ENCODE measurements around the gene ACAP3.

ACAP3 gene

DNA sequence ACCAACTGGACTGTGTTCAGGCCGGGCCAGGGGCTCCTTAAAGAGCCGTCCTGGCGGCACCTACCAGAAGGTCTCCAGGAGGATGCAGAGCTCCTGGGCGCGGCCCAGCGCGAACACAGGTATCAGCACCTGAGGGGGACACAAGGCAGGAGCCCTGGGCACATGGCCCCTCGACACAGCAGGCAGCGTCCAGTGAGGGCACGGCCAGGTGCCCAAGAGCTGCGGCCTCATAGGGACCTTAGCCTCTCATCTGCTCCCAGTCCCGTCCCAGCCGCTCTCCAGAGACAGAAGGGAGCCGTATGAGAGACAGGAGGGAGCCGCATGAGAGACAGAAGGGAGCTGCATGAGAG, 6.5 kb upstream of the ACAP3 start:
- no peak for DNase-seq (ENCODE audit: low spot score)

DNA sequence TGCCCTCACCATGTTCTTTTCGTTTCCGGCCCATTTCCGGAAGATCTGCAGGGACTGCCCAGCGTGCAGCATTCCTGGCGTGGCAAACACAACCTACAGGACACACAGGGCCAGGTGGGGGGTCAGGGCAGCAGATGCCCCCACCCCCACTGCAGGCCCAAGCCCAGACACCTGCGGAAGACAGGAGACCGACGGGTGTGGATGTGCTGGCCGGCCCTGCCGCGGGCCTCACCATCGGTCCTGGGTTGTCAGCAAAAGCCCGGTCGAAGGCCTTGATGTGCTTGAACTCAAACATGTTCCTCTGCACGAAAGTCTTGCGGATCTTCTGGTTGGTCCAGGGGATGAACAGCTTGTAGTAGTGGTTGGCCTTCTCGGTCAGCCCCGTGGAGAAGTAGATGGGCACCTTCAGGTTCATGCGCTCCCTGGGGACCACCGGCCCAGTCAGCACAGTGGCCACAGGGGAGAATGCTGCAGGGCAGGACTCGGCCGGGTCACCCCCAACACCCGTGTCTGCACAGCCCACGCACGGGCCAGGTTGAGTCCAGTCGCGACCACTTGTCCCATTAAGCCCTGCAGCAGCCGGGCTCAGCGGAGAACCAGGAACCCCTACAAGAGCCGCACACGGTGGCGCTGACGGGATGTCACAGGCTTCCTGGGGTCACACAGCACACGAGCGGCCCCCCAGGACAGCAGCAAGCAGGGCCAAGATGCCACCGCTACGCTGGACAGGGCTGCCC, 5.9 kb upstream of the ACAP3 start:
- no peak for DNase-seq (ENCODE audit: low spot score)

DNA sequence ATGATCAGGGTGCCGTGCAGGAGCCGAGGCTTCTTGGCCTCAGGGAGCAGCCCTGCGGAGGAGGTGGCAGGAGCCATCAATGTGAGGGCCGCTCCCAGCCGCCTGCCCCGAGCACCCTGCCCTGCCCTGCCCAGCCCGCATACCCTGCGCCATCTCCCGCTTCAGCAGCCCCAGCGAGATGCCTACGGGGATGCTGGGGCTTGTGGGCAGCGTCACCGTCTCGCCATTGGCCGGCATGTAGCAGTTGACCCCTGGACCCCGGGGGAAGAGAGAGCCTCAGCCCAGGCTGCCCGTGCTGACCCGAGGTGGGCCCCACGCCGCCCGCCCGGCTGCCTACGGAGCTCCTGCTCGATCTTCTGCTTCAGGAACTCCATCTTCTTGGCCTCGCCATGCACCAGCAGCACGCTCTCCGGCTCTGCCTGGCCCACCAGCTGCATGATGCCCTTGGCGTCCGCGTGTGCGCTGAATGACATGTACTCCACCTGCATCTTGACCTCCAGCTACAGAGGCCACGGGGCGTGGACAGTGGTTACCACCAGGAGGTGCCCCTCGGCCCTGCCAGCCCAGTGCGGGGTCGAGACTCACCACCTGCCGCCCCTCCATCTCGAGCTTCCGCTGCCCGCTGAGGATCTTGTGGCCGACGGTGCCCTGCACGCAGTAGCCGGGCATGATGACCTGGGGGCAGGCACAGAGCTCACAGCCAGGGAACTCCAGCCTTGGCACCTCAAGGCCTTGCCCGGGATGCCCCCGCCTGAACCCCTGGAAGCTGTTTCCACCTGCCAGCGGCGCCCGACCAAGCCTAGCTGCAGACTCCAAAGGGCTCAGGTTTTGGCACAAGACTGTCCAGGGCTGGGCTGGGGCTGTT, 5.0 kb upstream of the ACAP3 start:
- no peak for DNase-seq (ENCODE audit: low spot score)

DNA sequence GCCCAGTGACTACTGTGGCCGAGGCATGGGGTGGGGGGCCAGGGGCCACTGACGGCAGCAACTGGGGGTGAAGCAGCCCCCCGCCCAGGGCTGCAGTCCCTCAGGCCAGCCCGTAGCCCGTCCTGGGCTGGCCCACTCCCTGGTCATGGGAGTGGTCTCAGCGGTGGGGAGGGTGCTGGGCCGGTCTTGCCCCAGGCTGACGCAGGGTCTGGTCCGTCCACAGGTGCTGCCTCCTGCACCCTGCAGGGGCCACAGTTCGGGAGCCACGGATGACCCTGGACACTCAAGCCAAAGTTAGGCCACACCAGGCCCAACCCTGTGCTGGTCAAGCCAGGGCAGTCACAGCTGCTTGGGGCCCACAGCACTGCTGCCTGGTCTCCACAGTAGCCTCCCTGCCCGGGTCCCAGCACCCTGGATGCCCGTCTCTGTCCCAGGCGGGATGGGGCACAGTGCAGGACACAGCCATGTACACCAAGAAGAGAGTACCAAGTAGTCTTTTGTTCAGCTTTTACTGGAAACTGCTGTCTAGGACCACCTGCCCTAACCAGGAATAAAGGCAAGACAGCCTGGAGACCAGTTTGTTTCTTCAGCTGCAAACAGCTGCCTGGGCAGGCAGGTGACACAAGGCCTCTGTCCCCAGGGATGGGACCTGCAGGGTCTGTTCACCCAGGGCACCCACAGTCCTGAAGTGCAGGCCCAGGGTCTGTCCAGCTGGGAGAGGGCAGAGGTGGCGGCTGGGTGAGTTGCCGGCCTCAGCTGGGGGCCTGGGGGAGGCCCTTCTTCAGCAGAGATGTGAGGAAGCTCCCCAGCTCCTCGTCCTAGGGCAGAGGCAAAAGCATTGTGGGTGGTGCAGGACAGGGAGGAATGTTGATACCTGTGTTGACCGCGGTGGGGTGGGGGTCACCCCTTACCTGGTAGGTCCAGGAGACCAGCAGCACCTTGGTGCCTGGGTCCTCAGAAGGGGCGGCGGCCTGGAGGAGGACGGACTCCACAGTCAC, 3.7 kb upstream of the ACAP3 start:
- no peak for DNase-seq (ENCODE audit: low spot score)

DNA sequence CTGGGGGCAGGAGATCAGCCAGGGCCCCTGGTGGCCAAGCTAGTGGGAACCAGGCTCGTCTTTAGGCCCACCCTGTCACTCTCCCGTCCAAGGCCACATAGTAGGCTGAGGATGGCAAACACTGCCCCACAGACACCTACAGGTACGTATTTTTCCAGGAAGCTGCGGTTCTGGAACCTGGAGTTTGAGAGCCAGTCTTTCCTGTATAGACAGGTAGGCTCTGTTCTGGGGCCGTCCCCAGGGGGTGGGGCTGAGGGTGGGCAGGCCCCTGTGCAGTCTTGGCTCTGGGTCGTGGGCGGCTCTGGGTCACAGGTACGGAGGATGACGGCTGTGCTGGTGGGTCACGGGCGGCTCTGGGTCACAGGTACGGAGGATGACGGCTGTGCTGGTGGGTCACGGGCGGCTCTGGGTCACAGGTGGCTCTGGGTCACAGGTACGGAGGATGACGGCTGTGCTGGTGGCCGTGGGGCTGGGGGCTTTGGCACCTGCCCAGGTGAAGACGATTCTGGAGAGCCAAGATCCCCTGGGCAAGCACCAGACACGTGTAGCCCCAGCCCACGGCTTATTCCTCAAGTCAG, 2.8 kb upstream of the ACAP3 start:
- DNase-seq (ENCODE audit: low spot score), result no peak

DNA sequence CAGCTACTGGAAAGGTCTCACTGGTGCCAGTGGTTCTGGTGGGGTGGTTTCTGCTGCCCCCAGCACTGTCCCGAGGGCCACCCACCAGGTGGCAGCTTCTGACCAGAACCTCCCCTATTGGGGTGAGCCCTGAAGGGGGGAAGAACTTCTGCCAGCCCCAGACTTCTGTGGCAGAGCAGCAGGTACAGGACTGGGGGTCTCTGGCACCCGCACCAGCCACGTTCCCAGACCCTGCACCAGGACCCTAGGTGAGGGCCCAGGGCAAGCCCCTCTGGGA, 2.3 kb upstream of the ACAP3 start:
- no peak for DNase-seq (ENCODE audit: low spot score)

DNA sequence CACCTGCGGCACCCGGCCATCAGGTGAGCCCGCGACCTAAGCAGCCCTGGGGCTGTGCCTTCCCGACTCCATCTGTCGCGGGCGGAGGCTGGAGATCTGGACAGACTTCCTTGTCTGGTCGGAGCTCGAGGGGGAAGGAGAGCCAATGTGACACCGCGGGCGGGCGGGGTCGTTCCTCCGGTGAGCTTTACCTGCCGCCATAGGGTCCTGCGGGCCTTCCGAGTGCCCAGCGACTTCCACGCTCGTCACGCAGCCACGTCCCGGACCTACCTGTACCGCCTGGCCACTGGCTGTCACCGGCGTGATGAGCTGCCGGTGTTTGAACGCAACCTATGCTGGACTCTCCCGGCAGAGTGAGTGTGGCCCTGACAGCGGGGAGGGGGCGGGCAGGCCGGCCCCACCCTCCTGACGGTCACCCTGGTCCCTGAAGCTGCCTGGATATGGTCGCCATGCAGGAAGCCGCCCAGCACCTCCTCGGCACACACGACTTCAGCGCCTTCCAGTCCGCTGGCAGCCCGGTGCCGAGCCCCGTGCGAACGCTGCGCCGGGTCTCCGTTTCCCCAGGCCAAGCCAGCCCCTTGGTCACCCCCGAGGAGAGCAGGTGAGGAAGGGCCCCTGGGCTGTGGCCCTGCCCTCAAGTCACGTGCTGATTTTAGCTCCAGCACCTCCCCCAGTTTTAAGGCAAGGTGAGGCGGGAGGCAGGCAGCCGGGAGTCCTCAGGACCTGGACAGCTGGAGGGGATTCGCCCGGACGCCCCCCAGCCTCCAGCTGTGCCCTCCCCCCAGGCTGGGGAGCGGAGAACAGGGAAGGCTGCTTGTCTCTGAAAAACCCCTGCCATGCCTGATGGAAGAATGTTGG, 1.8 kb upstream of the ACAP3 start:
- DNase-seq (ENCODE audit: low spot score), result no peak

DNA sequence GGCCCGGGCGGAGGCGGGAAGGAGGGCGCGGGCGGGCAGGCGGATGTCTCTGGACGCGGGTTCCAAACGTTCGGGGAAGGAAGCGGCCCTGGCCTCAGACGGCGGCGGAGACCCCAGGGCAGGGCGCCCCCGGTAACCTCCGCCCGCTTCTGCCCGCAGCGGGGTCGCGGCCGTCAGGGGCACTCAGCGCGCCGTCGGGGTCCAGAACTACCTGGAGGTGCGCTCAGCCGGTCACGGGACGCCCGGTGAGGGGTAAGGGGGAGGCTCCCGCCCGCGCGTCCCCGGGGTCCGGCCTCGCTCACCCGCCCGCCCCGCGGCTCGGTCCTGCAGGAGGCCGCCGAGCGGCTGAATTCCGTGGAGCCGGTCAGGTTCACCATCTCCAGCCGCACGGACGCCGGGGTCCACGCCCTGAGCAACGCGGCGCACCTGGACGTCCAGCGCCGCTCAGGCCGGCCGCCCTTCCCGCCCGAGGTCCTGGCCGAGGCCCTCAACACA, 1.1 kb upstream of the ACAP3 start:
- DNase-seq (ENCODE audit: low spot score), result no peak

DNA sequence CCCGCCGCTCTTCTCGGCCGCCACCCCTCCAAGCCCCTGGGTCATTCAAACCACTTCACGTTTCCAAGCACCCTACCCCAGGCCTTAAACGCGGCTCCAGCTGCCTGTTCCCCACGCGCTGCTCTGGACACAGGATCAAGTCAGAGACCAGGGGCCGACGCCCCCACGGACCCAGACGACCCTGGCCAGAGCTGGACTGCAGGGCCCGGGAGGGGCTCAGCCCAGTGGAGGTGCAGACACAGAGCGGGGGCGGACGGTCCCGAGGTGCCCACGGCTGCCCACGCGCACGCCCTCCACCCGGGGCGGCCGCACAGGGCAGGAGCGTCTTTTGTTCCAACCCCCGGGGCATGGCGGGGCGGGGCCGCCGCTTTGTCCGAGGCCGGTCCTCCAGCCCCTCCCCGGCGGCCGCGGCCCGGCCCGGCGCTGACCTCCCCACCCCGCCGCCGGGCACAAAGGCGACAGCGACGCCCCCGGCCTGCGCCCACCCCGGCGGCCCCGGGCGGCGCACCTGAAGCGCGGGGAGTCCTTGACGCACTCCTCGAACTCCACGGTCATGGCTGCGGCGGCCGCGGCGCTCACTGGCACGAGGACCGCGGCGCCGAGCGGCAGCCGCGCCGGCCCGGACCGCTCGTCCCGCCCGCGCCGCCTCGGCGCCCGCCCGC, 338 bp downstream of the ACAP3 start:
- DNase-seq (ENCODE audit: low spot score), result no peak

DNA sequence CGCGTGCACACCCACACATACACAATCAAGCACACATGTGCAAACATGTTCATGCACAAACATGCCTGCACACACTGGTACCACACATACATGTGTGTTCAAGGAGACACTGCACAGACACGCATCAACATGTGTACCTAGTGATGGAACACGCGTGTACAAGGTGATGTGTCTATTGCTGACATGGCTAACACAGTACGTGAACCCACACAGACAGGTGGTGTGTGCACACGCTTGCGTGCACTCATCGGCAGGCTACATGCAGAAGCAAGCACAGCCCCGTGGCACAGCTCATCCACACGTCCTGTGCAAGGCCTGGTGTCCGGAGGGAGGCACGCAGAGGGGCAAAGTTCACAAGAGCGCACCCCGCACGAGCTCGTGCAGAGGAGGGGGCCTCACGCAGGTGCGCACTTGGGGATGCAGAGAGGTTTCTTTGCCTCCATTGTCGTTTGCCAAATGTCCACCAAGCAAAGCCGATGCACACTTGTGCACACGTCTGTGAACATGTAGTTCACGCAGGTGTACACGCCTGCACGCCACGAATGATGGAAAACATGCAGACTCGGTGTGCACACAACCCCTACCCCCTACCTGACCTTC, 969 bp downstream of the ACAP3 start:
- no peak for DNase-seq (ENCODE audit: low spot score)

DNA sequence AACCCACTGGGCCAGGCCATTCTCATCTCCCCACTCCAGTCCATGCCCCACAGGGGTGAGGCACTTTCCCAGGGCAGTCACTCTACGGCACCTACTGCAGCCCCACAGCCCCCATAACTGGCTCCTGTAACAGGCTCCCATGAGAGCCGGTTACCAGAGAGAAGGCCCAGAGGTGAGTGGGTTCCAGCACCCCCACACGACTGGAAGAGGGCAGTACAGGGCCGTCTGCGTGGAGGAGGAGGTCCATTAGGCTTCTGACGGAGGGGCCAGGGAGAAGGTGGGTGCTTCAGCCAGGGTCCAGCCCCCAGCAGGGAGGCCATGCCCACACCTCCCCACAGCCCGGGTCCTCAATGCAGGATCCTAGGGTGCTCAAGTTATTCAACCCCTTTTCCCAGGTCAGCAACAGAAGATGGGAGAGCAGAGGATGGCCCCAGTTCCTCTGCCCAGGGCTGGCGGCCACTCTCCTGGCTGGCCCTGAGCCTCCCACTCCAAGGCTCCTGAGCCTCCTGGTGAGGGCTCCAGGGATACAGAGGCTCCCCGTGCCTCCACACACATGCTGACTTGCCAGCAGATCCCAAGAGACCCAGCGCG, 1.6 kb downstream of the ACAP3 start:
- no peak for DNase-seq (ENCODE audit: low spot score)

DNA sequence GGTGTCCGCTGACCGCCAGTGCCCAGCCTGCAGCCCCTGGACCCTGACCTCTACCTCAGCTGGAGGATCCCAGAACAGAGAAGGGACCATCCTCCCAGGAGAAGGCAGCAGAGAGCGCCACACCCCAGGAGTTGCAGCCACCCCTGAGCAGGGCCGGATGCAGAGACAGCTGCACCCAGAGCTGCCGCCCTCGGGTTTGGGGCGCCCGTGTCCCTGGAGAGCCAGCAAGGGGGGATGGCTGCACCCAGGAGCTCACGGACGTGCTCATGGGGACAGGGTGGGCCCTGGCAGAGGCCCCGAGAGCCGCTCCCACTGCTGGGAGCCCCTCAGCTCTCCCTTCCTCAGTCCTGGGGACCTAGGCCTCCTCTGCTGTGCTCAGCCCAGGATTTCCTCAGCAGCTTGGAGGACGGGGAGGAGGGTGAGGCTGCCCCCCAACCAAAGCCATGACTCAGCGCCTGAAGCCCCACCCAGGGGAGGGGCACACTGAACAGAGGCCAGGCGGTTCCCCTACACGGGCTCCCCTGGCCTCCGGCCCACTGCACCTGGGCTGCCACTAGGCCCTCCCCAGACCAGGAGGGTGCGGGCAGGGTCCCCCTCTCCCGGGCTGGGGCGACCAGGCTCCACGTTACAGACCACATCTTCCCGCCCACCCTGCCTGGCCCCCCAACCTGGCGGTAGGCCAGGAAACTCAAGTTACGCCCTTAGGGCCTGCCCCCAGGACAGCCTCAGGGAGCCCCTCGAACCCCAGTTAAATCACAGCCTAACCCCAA, 2.2 kb downstream of the ACAP3 start:
- DNase-seq (ENCODE audit: low spot score), result no peak

DNA sequence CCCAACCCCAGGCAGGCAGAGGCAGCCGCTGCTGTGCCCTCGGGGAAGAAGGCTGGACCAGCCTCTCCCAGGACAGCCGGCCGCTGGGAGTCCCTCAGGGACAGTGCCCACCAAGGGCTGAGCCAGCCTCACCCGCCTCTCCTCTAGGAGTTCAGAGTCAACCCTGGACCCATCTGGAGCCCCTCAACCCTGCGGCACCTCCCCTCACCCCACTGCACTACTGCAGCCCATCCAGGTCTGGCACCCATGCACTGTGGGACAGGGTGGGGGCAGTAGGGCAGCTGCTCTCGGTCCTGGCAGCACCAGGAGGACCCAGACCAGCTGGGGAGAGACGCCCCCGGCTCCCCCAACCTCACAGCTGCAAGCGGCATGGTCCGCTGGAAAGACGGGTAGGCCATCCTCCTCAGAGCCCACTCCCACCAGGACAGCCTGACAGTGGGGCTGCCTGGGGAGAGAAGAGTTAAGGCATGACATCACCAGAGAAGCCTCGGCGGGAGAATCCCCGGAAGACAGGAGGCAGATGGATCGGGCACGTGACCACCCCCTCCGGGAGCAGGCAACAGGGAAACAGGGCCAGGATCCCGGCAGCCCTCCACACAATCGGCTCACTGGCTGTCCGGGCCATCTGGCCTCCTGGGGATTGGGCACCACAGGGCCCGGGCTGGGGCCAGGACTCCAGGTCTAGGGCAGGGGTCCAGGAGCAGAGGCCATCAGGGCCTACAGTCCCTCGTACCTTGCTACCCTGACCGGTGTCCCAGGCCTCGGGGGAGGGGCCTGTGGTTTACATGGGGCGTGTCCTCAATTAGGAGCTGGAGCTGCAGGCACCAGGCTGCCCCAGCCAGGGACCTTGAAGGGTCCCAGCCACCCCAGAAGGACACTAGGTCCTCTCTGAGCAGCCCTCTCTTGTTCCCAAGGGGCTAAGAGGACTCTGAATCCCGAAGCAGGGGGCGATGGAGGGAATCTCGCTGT, 3.1 kb downstream of the ACAP3 start:
- no peak for DNase-seq (ENCODE audit: low spot score)

DNA sequence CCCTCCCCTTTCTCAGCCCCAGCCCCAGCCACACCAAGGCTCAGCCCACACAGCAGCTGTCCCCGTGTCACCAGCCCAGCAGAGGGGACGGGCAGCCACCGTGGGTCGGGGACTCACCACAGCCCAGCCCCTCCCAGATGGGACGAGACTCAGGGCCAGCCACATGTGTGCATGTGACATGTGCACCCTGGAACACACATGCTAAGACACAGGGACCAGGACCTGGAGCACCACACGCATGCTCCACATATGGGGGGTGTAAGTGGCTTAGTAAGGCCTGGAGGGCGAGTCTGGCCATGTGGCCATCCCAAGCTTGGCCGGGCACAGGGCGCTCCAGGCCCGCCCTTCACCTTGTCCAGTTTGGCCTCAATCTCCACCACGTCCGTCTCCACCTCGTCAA, 4.0 kb downstream of the ACAP3 start:
- DNase-seq (ENCODE audit: low spot score), result no peak

DNA sequence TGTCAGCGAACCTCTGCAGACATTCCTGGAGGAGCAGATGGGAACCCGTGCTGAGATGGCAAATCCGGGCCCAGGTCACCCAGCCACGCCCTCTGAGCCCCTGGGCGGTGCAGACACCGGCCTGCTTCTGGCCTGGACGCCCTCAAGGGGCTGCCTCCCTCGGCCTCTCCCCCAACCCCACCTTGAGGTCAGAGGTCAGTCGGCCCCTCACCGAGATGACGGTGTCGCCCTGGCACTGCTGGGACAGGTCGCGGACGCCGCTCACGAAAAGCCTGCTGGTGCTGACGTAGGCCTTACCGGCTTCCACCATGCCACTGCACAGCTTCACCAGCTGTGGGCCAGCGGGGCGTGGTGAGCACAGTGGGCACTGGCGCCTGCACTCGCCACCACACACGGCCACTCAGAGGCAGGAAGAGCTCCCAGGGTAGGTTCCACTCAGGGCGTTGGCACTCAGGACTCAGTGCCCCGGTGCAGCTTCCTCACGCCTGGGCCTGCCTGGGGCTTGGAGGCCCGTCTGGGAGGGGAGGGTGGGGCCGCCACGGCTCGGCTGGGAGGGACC, 4.7 kb downstream of the ACAP3 start:
- DNase-seq (ENCODE audit: low spot score), result no peak

DNA sequence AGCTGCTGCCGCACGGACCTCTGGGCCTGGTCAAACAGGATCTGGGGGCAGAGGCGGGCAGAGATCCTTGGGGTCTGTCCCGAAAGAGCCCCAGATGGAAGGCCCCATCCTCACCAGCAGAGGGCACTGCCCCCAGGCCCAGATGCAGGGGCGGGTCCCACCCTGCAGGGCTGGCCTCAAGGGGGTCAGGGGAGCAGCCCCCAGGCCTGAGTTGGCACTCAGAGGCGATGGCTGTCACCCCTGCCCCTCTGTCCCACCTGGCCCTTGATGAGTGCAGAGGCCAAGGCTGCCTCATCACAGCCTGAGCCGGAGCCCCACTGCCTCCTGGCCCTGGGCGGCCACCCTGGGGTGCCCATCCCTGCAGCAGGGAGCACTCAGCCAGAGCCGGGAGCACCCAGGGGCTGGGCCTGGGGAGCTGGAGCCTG, 5.7 kb downstream of the ACAP3 start:
- DNase-seq (ENCODE audit: low spot score), result no peak

DNA sequence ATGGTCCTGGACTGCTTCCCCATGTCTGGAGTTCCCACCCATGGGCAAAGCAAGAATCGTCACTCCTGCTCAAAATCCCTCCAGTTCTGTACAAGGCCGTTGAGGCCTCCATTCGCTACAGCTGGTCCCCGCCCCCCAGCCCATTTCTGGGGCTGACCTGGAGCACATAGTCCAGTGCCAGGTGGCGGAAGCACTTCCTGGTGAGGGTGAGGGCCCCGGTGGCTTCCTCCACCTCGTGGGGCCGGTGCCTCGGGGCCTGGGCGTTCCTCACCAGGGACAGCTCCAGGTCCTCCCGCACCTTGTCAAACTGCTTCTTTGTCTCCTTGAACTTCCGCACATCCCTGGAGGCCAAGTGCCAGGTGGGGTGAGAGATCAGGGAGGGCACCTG, 7.4 kb downstream of the ACAP3 start:
- DNase-seq (ENCODE audit: low spot score), result no peak
